IMR-90 (cell line): ENCODE results near the gene MZF1. TPM values are rescaled to one million over a fixed set of nuclear protein-coding genes. Genes with fewer than 3 reads are reported as not detected.

Experiments used
- ATAC-seq: fragments of 200-7000 bp; cut with Tn5 transposase; 2 replicates; pipeline ENCODE4 v1.9.1; 2020; ENCODE audit warnings: low read depth, mild to moderate bottlenecking, moderate library complexity
- BruUV-seq: library from RNA; stranded (reverse); fragments of 400-500 nt; replicated peaks from 2 replicates; lab custom pipeline; 2021; lab: Mats Ljungman, UMichigan
- CTCF ChIA-PET: fragments of 300-600 bp; formaldehyde crosslinking; extraction: SDS; loops from one replicate; lab custom pipeline; 2021; ENCODE audit warnings: antibody characterized with exemption; lab: Yijun Ruan, JAX
- POLR2A ChIA-PET: fragments of 300-600 bp; sonication (Branson Sonifier 250); formaldehyde crosslinking; loops from one replicate; lab custom pipeline; 2022; ENCODE audit warnings: antibody characterized with exemption; ENCODE audit not compliant: unreplicated experiment; lab: Charles Lee
- DNase-seq: peaks from one replicate; pipeline ENCODE4 v3.0.0; 2013
- H2AFZ ChIP-seq: replicated peaks from 2 replicates; pipeline ENCODE3; 2013; ENCODE audit warnings: low read length, mild to moderate bottlenecking; ENCODE audit not compliant: poor library complexity
- H2AK5ac ChIP-seq: 2 replicates; pipeline ENCODE4 v1.6.1; 2013; ENCODE audit warnings: low read depth, low read length, inconsistent platforms
- H2AK9ac ChIP-seq: replicated peaks from 2 replicates; pipeline ENCODE3; 2013; ENCODE audit warnings: mild to moderate bottlenecking, low read depth, low read length, moderate library complexity; ENCODE audit not compliant: poor library complexity
- H2BK120ac ChIP-seq: 2 replicates; pipeline ENCODE4 v1.6.1; 2013; ENCODE audit warnings: low read depth, low read length, inconsistent platforms
- H2BK15ac ChIP-seq: 3 replicates; pipeline ENCODE4 v1.6.1; 2013; ENCODE audit warnings: low read depth, low read length, inconsistent platforms
- H2BK20ac ChIP-seq: 2 replicates; pipeline ENCODE4 v1.6.1; 2013; ENCODE audit warnings: low read depth, mild to moderate bottlenecking, inconsistent platforms, low read length, moderate library complexity
- H2BK5ac ChIP-seq: 2 replicates; pipeline ENCODE4 v1.6.1; 2013; ENCODE audit warnings: mild to moderate bottlenecking, low read depth, low read length, inconsistent platforms; ENCODE audit not compliant: poor library complexity, severe bottlenecking
- H3K14ac ChIP-seq: replicated peaks from 2 replicates; pipeline ENCODE4 v1.6.1; 2013; ENCODE audit warnings: low read depth, low read length, inconsistent platforms
- H3K18ac ChIP-seq: 2 replicates; pipeline ENCODE4 v1.6.1; 2013; ENCODE audit warnings: low read depth, low read length, control low read depth
- H3K23ac ChIP-seq: 2 replicates; pipeline ENCODE4 v1.6.1; 2013; ENCODE audit warnings: low read depth, low read length, inconsistent platforms
- H3K27ac ChIP-seq: 2 replicates; pipeline ENCODE4 v1.5.1; 2013; ENCODE audit warnings: mild to moderate bottlenecking, control low read depth, low read length; ENCODE audit not compliant: insufficient read depth
- H3K27me3 ChIP-seq: 2 replicates; pipeline ENCODE4 v1.6.1; 2013; ENCODE audit warnings: low read length; ENCODE audit not compliant: control insufficient read depth, insufficient read depth
- H3K36me3 ChIP-seq: 2 replicates; pipeline ENCODE4 v1.6.1; 2013; ENCODE audit warnings: low read length, mixed read lengths; ENCODE audit not compliant: control insufficient read depth, insufficient read depth
- H3K4ac ChIP-seq: 2 replicates; pipeline ENCODE4 v1.6.1; 2013; ENCODE audit warnings: low read depth, low read length, inconsistent platforms
- H3K4me1 ChIP-seq: 2 replicates; pipeline ENCODE4 v1.6.1; 2013; ENCODE audit warnings: low read length, mixed read lengths; ENCODE audit not compliant: control insufficient read depth, insufficient read depth
- H3K4me2 ChIP-seq: 2 replicates; pipeline ENCODE4 v1.6.1; 2013; ENCODE audit warnings: low read depth, mild to moderate bottlenecking, control low read depth, low read length, moderate library complexity
- H3K4me3 ChIP-seq: 2 replicates; pipeline ENCODE4 v1.5.1; 2013; ENCODE audit warnings: low read depth, mild to moderate bottlenecking, control low read depth, low read length, moderate library complexity; ENCODE audit not compliant: insufficient read depth
- H3K56ac ChIP-seq: 2 replicates; pipeline ENCODE4 v1.6.1; 2013; ENCODE audit warnings: low read length, inconsistent platforms; ENCODE audit not compliant: insufficient read depth; ENCODE audit errors: extremely low read depth
- H3K79me1 ChIP-seq, 2 experiments: 2 replicates each; pipeline ENCODE4 v1.6.1; 2013; ENCODE audit warnings: low read length in 2 of 2, inconsistent platforms in 1 of 2, low read depth in 1 of 2
- H3K9ac ChIP-seq: 2 replicates; pipeline ENCODE4 v1.6.1; 2013; ENCODE audit warnings: low read depth, low read length, control low read depth
- H3K9me1 ChIP-seq: 2 replicates; pipeline ENCODE4 v1.6.1; 2013; ENCODE audit warnings: low read length, inconsistent platforms; ENCODE audit not compliant: insufficient read depth
- H3K9me3 ChIP-seq: 2 replicates; pipeline ENCODE4 v1.6.1; 2013; ENCODE audit warnings: low read length; ENCODE audit not compliant: control insufficient read depth, insufficient read depth
- H4K20me1 ChIP-seq: 2 replicates; pipeline ENCODE4 v1.6.1; 2013; ENCODE audit warnings: low read length, inconsistent platforms; ENCODE audit not compliant: insufficient read depth
- H4K5ac ChIP-seq: 2 replicates; pipeline ENCODE4 v1.6.1; 2013; ENCODE audit warnings: mild to moderate bottlenecking, low read depth, low read length, control low read depth
- H4K8ac ChIP-seq, 2 experiments: 2 replicates each; pipeline ENCODE4 v1.6.1; 2013; ENCODE audit warnings: low read depth in 2 of 2, low read length in 2 of 2, control low read depth in 1 of 2, inconsistent platforms in 1 of 2
- H4K91ac ChIP-seq: 2 replicates; pipeline ENCODE4 v1.6.1; 2013; ENCODE audit warnings: low read depth, low read length, inconsistent platforms; ENCODE audit not compliant: insufficient read depth
- MAFK ChIP-seq: IDR thresholded peaks from 2 replicates; pipeline ENCODE4 v1.6.1; 2012; ENCODE audit warnings: low read depth, low read length, improper control_type of control experiment
- RAD21 ChIP-seq: IDR thresholded peaks from 2 replicates; pipeline ENCODE4 v1.6.1; 2012; ENCODE audit warnings: low read length, improper control_type of control experiment
- WGBS, 2 experiments: methylation state at CpG; one replicate each; pipeline versions ENCODE4 v1.1.5 to v1.1.7; 2013; ENCODE audit warnings: missing lambda C conversion rate in 2 of 2; ENCODE audit not compliant: insufficient read length in 1 of 2; ENCODE audit errors: extremely low coverage in 2 of 2; 5-methylcytosine and 5-hydroxymethylcytosine counted together
- dilution Hi-C: fragments of 300-500 bp; cut with HindIII; formaldehyde crosslinking; loops from one replicate; pipeline ENCODE4 v1.14.3; 2018; ENCODE audit warnings: low sequenced_read_pairs; ENCODE audit not compliant: unreplicated experiment
- in situ Hi-C: fragments of 300-500 bp; cut with MboI; formaldehyde crosslinking; loops from 3 replicates; pipeline ENCODE4 v1.14.3; 2019; ENCODE audit warnings: low sequenced_read_pairs, inconsistent platforms, mixed read lengths
- intact Hi-C: fragments of 100-400 bp; cut with micrococcal nuclease; formaldehyde crosslinking; loops from 2 replicates; pipeline ENCODE4 v1.10.0; 2022
- polyA plus RNA-seq, 3 experiments: library from polyadenylated mRNA; depleted of rRNA; stranded (reverse); fragments of >200 nt; gene quantifications; 2 replicates each; pipeline ENCODE4 v1.2.3, GENCODE V29; 2012; ENCODE audit warnings: low replicate concordance in 1 of 3
- total RNA-seq: library from RNA; depleted of rRNA; stranded (reverse); fragments of >200 nt; gene quantifications from 2 replicates; pipeline ENCODE4 v1.2.3, GENCODE V29; 2012

Gene MZF1
- total and polyA plus RNA-seq, 2 of the 4 experiments (the other 2 are of a cell fraction): 3.4 to 15.0 TPM

- TF ChIP-seq RAD21: no peak
- TF ChIP-seq MAFK: no peak
- Histone ChIP-seq H3K23ac (no peak overlapping the region), H2AK9ac (no peak overlapping the region), H3K79me1 (no peaks in the 10 kb centered on the region), H3K4ac (no peak overlapping the region), H4K91ac (no peak overlapping the region), H3K27me3 (peaks cover 27% of the 10 kb centered on the region), H3K9me3 (0 out of 2 replicates have a peak, but pooled peaks cover 2% of the 10 kb centered on the region), H3K36me3 (no peaks in the 10 kb centered on the region), H3K4me1 (no peaks in the 10 kb centered on the region), H3K4me3 (no peak overlapping the region), H4K5ac (no peak overlapping the region), H2AFZ (no peak overlapping the region), H4K20me1 (no peaks in the 10 kb centered on the region), H3K56ac (no peak overlapping the region), H2AK5ac (no peak overlapping the region), H3K4me2 (no peak overlapping the region), H3K9me1 (no peaks in the 10 kb centered on the region), H2BK5ac (no peak overlapping the region), H3K14ac (no peak overlapping the region), H3K9ac (no peak overlapping the region), H3K27ac (no peak overlapping the region), H3K18ac (no peak overlapping the region), H2BK120ac (no peak overlapping the region), H2BK20ac (no peak overlapping the region), H4K8ac (no peak overlapping the region), H2BK15ac (no peak overlapping the region)
- DNase-seq (no peak), ATAC-seq (no peak)
- dilution Hi-C loops (no loop called here), in situ Hi-C loops (no loop called here), intact Hi-C loops (no loop called here)
- no TSS peak for BruUV-seq
- 29% methylated on average over 1 of the region's 10 CpGs; no CpG with 5 or more reads in 1 of the 2 experiments for WGBS, 2 experiments
- POLR2A ChIA-PET: no interaction called here
- CTCF ChIA-PET: interaction anchor here (0.7 to 0.9 kb wide), 2 partner anchors 12 to 31 kb away, joined by 3 to 4 read pairs; no protein-coding TSS in a partner anchor
Measured at GRCh38 chr19:58531034-58531840, 41.9 kb downstream of the MZF1 start.
